Activated CD4-positive, alpha-beta memory T cell treated with anti-CD3 and anti-CD28 coated beads for 36 hours (primary cell): ENCODE measurements around the gene ACADVL. TPM values are rescaled to one million over a fixed set of nuclear protein-coding genes. Genes with fewer than 3 reads are reported as not detected.
A peak's percentile ranks its signal among the peaks of the same experiment; 100 is the strongest.
"Not testable (repeated sequence)": the region's sequence is repeated elsewhere in the genome, so short reads cannot be mapped to it uniquely, and the experiment has no call there.

ENCODE experiments used
- CTCF ChIA-PET: fragments of 350-600 bp; sonication (Branson Sonifier 250); formaldehyde crosslinking; loops from one replicate; lab custom pipeline; 2021; ENCODE audit warnings: antibody characterized with exemption, inconsistent platforms; lab: Charles Lee
- POLR2A ChIA-PET: fragments of 350-600 bp; sonication (Branson Sonifier 250); formaldehyde crosslinking; loops from one replicate; lab custom pipeline; 2021; ENCODE audit warnings: antibody characterized with exemption; lab: Charles Lee
- DNase-seq: peaks from one replicate; pipeline ENCODE4 v3.0.0-alpha.2; 2020
- H3K27ac Mint-ChIP-seq: one replicate; pipeline ENCODE4 v1.8.0; 2021; ENCODE audit warnings: mixed read lengths
- H3K27me3 Mint-ChIP-seq: one replicate; pipeline ENCODE4 v1.8.0; 2021; ENCODE audit warnings: mixed read lengths
- H3K36me3 Mint-ChIP-seq: one replicate; pipeline ENCODE4 v1.8.0; 2021; ENCODE audit warnings: mixed read lengths
- H3K4me1 Mint-ChIP-seq: one replicate; pipeline ENCODE4 v1.8.0; 2021; ENCODE audit warnings: low read depth, mixed read lengths
- H3K4me3 Mint-ChIP-seq: one replicate; pipeline ENCODE4 v1.8.0; 2021; ENCODE audit warnings: mild to moderate bottlenecking, mixed read lengths
- H3K9me3 Mint-ChIP-seq: one replicate; pipeline ENCODE4 v1.8.0; 2021; ENCODE audit warnings: mixed read lengths
- intact Hi-C: fragments of 100-400 bp; cut with micrococcal nuclease; formaldehyde crosslinking; loops from one replicate; pipeline ENCODE4 v1.15.1; 2023
- total RNA-seq, 2 experiments: library from RNA; stranded (reverse); gene quantifications; one replicate each; pipeline ENCODE4 v1.2.3, GENCODE V29; 2021

ACADVL gene
- total RNA-seq, 2 experiments from 2014 or later = 332 to 340 TPM

DNA sequence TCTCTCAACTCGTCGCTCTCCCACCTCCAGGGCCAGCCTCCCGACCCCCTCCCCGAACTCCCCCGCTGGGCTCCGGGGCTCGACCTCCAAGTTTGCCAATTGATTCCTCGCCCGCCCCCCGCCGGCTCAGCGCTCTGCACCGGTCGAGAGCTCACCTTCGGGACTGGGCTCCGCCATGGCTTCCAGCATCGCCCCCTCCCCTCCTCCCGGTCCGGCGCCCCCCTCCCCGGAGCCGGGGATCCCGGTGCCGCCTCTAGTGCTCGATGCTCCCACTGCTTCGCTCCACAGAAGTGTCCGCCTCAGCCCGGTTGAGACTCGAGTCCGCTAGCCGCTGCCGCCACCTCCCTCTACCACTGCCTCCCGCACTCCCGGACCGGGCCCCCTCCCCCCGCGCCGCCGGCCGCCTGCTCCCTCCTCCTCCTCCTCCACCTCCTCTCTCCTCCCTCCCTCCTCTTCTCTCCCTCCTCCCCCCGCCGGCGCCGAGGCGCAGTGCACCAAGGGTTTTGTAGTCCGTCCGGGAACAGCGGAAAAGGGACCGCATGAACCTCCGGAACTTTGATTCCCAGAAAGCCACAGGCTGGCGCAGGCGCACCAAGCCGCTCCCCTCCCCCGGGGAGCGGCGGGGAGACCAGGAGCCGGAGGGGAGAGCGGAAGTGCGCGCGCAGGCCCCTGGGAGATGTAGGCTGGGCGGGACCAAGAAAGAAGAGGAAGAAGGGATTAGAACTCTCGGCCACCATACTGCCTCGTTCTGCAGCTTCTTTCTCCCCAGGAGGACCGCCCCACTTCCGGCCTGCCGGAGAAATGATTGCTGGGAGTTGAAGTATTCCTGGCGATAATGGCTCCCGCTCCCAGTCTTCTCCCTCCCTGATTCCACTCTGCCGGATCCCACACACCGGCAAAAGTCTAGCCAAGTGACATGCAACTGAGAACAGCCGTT lies 19.6 kb downstream of the ACADVL start, which contains the start of gene PHF23:
PHF23 (minus strand) TSS at position 367 of the 937 bp plus-strand sequence; CDS start at position 189, 178 bp downstream.
- POLR2A ChIA-PET = interaction anchor here (1.0 to 2.6 kb wide), 8 partner anchors 10 to 448 kb away, joined by 3 to 11 read pairs (median 3); partner anchors contain the start of genes DLG4, ELP5, SLC16A13 and TP53
- CTCF ChIA-PET = interaction anchor here (0.9 to 4.4 kb wide), 5 partner anchors 10 to 321 kb away, joined by 3 to 34 read pairs (median 5); partner anchors contain the start of genes ACADVL and DLG4
- H3K36me3 Mint-ChIP-seq = peaks cover 34% of the 10 kb centered on the region
- peak within 1 kb of the TSS; percentile 94 for H3K4me3 Mint-ChIP-seq
- peak within 1 kb of the TSS; percentile 97 for H3K27ac Mint-ChIP-seq
- peaks cover 59% of the 10 kb centered on the region for H3K4me1 Mint-ChIP-seq
- no peaks in the 10 kb centered on the region for H3K9me3 Mint-ChIP-seq
- H3K27me3 Mint-ChIP-seq = peaks cover 4% of the 10 kb centered on the region
- peak; percentile 99 for DNase-seq
- intact Hi-C loops = loop anchor here (1.0 to 5.0 kb wide), 5 partner anchors 13 to 603 kb away; partner anchors contain the start of genes EIF5A and ELP5

- ChIA-PET POLR2A (interaction anchor here (1.3 to 3.6 kb wide), 2 partner anchors 9 to 21 kb away, joined by 3 to 19 read pairs; partner anchors contain the start of genes ACADVL and DLG4), CTCF (interaction anchor here (1.7 to 4.4 kb wide), 2 partner anchors 20 to 41 kb away, joined by 3 to 34 read pairs; partner anchors contain the start of genes ACADVL, DLG4 and SLC2A4)
- DNase-seq = no peak
- Mint-ChIP-seq H3K36me3 (peaks cover 30% of the 10 kb centered on the region), H3K9me3 (no peaks in the 10 kb centered on the region), H3K27me3 (peaks cover 3% of the 10 kb centered on the region), H3K27ac (peak overlapping the region; percentile 97), H3K4me3 (peak overlapping the region; percentile 94), H3K4me1 (peaks cover 53% of the 10 kb centered on the region)
- intact Hi-C loops = loop anchor here (5.0 kb wide), 1 partner anchor 602 kb away; no protein-coding TSS in a partner anchor
These were observed 20.6 kb downstream of the ACADVL start for GRCh38 chr17:7240375-7240774.

- DNase-seq = no peak
- H3K4me1 Mint-ChIP-seq = peaks cover 45% of the 10 kb centered on the region
- H3K27ac Mint-ChIP-seq = peak overlapping the region; percentile 97
- intact Hi-C loops = loop anchor here (5.0 kb wide), 1 partner anchor 601 kb away; no protein-coding TSS in a partner anchor
- H3K4me3 Mint-ChIP-seq = peak overlapping the region; percentile 98
- POLR2A ChIA-PET = interaction anchor here (0.8 to 3.6 kb wide), 3 partner anchors 9 to 96 kb away, joined by 3 to 19 read pairs (median 4); partner anchors contain the start of genes ACADVL and DLG4
- CTCF ChIA-PET = interaction anchor here (0.9 to 3.2 kb wide), 5 partner anchors 10 to 55 kb away, joined by 3 to 19 read pairs (median 4); partner anchors contain the start of genes ACADVL, CTDNEP1, DLG4 and SLC2A4
- peaks cover 32% of the 10 kb centered on the region for H3K36me3 Mint-ChIP-seq
- no peaks in the 10 kb centered on the region for H3K9me3 Mint-ChIP-seq
- peaks cover 3% of the 10 kb centered on the region for H3K27me3 Mint-ChIP-seq
These were observed 21.5 kb downstream of the ACADVL start for GRCh38 chr17:7241090-7241733.

- Mint-ChIP-seq H3K27me3 (peaks cover 3% of the 10 kb centered on the region), H3K4me3 (peak within 1 kb of the TSS; percentile 98), H3K36me3 (peaks cover 30% of the 10 kb centered on the region), H3K27ac (peak within 1 kb of the TSS; percentile 97), H3K9me3 (no peaks in the 10 kb centered on the region), H3K4me1 (peaks cover 38% of the 10 kb centered on the region)
- intact Hi-C loops = loop anchor here (5.0 kb wide), 1 partner anchor 600 kb away; no protein-coding TSS in a partner anchor
- POLR2A ChIA-PET = interaction anchor here (0.7 to 3.6 kb wide), 5 partner anchors 8 to 95 kb away, joined by 3 to 19 read pairs (median 4); partner anchors contain the start of genes ACADVL, CTDNEP1, DLG4 and DVL2
- CTCF ChIA-PET = interaction anchor here (0.9 to 3.2 kb wide), 9 partner anchors 8 to 196 kb away, joined by 3 to 19 read pairs (median 4); partner anchors contain the start of genes ACADVL, CTDNEP1, DLG4 and DVL2
- peak; percentile 96 for DNase-seq
These were observed 22.3 kb downstream of the ACADVL start, which contains the start of gene GABARAP for GRCh38 chr17:7241783-7242716. GABARAP (minus strand) TSS chr17:7242449; CDS start chr17:7242330, 119 bp downstream.

DNA sequence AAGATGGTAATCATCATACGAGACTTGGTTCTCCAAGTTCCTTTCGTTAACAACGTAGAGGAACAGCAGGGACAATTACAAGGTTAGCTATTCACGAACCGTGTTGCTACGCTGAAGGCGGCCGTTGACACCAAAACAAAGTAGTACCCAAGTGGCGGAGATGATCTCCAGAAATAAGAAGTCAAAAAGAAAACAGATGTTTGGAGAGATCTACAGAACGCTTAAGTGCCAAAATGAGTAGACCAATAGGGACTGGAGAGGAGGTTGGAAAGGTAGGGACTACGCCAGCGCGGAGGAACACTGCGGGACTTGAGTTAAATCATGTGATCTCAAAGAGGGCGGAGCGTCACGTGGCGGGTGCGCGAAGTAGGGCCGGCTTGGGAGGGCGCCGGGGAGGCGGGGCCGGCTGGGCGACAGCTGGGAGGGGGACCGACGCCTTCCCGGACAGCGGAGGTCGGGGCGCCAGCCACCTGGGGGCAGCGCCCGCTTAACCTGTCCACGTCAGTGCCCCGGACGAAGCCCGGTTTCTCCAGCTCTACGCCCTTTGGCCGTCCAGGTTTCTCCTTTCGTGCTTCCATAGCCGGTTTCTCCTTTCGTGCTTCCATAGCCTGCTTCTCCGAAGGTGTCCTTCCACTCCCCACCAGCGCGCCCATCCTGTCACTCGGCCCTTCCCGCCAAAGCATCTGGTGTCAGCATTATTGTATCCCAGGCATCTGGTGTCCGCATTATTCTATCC lies 23.1 kb downstream of the ACADVL start:
- H3K4me1 Mint-ChIP-seq = peaks cover 34% of the 10 kb centered on the region
- no peaks in the 10 kb centered on the region for H3K9me3 Mint-ChIP-seq
- peaks cover 29% of the 10 kb centered on the region for H3K36me3 Mint-ChIP-seq
- H3K27me3 Mint-ChIP-seq = peaks cover 3% of the 10 kb centered on the region
- peak; percentile 94 for DNase-seq
- CTCF ChIA-PET = interaction anchor here (0.9 to 3.2 kb wide), 5 partner anchors 8 to 197 kb away, joined by 4 to 19 read pairs (median 8); partner anchors contain the start of genes ACADVL, CTDNEP1, DLG4 and DVL2
- H3K27ac Mint-ChIP-seq = peak overlapping the region; percentile 97
- POLR2A ChIA-PET = interaction anchor here (0.7 to 3.6 kb wide), 3 partner anchors 9 to 23 kb away, joined by 3 to 19 read pairs (median 4); partner anchors contain the start of genes ACADVL, CTDNEP1, DLG4 and DVL2
- intact Hi-C loops = loop anchor here (5.0 kb wide), 1 partner anchor 599 kb away; no protein-coding TSS in a partner anchor
- H3K4me3 Mint-ChIP-seq = peak overlapping the region; percentile 98

DNA sequence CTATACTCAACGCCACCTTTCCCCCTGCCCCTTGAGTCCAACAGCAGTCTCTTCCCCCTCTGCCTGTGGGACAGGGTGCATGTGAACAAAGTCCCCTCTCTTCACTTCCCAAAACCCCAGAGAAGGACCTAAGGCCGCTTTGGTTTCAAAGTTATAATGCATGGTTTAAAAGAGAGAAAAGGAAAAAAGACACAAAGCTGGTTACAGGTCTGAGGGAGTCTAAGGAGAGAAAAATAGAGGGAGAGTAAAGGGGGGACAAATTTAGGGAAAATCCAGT lies 23.7 kb downstream of the ACADVL start:
- ChIA-PET POLR2A (interaction anchor here (1.2 to 3.6 kb wide), 2 partner anchors 24 to 66 kb away, joined by 3 to 19 read pairs; partner anchors contain the start of genes ACADVL and DLG4), CTCF (interaction anchor here (2.4 to 3.2 kb wide), 2 partner anchors 23 to 53 kb away, joined by 8 to 19 read pairs; partner anchors contain the start of genes ACADVL and DLG4)
- H3K9me3 Mint-ChIP-seq = no peaks in the 10 kb centered on the region
- peaks cover 29% of the 10 kb centered on the region for H3K36me3 Mint-ChIP-seq
- peak overlapping the region; percentile 98 for H3K4me3 Mint-ChIP-seq
- H3K4me1 Mint-ChIP-seq = peaks cover 34% of the 10 kb centered on the region
- DNase-seq = no peak
- peak overlapping the region; percentile 85 for H3K27ac Mint-ChIP-seq
- intact Hi-C loops = loop anchor here (5.0 kb wide), 1 partner anchor 599 kb away; no protein-coding TSS in a partner anchor
- peaks cover 3% of the 10 kb centered on the region for H3K27me3 Mint-ChIP-seq

- H3K4me3 Mint-ChIP-seq, H3K27me3 Mint-ChIP-seq, H3K9me3 Mint-ChIP-seq, DNase-seq: not testable (repeated sequence)
- peaks cover 29% of the 10 kb centered on the region for H3K36me3 Mint-ChIP-seq
- H3K4me1 Mint-ChIP-seq = peaks cover 38% of the 10 kb centered on the region
- peak overlapping the region; percentile 45 for H3K27ac Mint-ChIP-seq
- ChIA-PET CTCF (interaction anchor here (2.4 to 3.2 kb wide), 2 partner anchors 24 to 52 kb away, joined by 8 to 19 read pairs; partner anchors contain the start of genes ACADVL and DLG4), POLR2A (interaction anchor here (1.2 to 3.6 kb wide), 2 partner anchors 24 to 65 kb away, joined by 3 to 19 read pairs; partner anchors contain the start of genes ACADVL and DLG4)
- intact Hi-C loops = loop anchor here (5.0 kb wide), 1 partner anchor 598 kb away; no protein-coding TSS in a partner anchor
These were observed 24.1 kb downstream of the ACADVL start for GRCh38 chr17:7243838-7244237.

DNA sequence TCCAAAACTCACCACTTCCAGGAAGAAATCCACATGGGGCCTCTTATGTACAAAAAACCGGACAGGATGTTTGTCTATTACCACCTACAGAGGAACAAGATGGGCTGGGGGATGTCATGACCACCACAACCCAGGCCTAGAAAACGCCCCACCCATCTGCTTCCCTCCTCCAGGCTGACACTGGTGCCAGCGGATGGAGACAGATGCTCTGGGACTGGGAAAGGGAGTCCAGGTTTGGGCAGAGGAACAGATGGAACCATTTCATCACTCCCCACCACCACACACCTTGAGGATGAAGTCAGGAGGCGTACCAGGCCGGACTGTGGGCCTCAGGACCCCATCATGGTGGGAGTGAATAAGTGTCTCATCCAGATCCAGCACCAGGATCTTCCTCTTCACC lies 27.0 kb downstream of the ACADVL start:
- intact Hi-C loops = no loop called here
- CTCF ChIA-PET = interaction anchor here (1.3 kb wide), 1 partner anchor 26 kb away, joined by 5 read pairs; no protein-coding TSS in a partner anchor
- peaks cover 37% of the 10 kb centered on the region for H3K4me1 Mint-ChIP-seq
- DNase-seq = no peak
- H3K4me3 Mint-ChIP-seq = no peak overlapping the region
- H3K27ac Mint-ChIP-seq = peak overlapping the region; percentile 26
- peaks cover 24% of the 10 kb centered on the region for H3K36me3 Mint-ChIP-seq
- POLR2A ChIA-PET = no interaction called here
- peaks cover 3% of the 10 kb centered on the region for H3K27me3 Mint-ChIP-seq
- no peaks in the 10 kb centered on the region for H3K9me3 Mint-ChIP-seq

DNA sequence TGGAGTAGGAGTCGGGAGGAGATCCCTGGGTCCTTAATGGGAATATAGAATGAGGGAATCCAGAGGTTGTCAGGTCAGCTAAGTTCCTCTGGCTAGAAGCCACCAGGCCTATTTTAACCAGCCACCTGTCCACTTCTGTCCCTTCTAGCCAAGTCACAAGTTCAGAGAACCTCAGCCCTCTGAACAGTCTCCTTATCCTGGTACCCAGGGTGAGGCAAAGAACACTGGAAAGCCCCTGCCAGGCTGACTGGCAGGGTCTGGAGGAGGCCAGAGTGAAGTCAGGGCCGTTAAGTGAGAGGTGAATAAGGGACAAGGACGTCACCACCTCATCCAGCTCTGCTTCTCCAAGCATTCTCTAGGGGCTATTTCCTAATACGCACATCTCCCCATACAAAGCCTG lies 29.1 kb downstream of the ACADVL start:
- peaks cover 24% of the 10 kb centered on the region for H3K36me3 Mint-ChIP-seq
- no peaks in the 10 kb centered on the region for H3K27me3 Mint-ChIP-seq
- peak overlapping the region; percentile 43 for H3K4me3 Mint-ChIP-seq
- H3K27ac Mint-ChIP-seq = no peak overlapping the region
- H3K4me1 Mint-ChIP-seq = peaks cover 38% of the 10 kb centered on the region
- H3K9me3 Mint-ChIP-seq = no peaks in the 10 kb centered on the region
- CTCF ChIA-PET = interaction anchor here (1.4 to 2.0 kb wide), 3 partner anchors 10 to 48 kb away, joined by 3 to 7 read pairs (median 4); partner anchors contain the start of gene PHF23
- intact Hi-C loops = no loop called here
- POLR2A ChIA-PET = interaction anchor here (1.4 kb wide), 1 partner anchor 10 kb away, joined by 6 read pairs; no protein-coding TSS in a partner anchor
- DNase-seq = no peak
